ENCODE data around the gene LYPD6B. TPM values are rescaled to one million over a fixed set of nuclear protein-coding genes. Genes with fewer than 3 reads are reported as not detected.

LYPD6B gene
- total RNA-seq, 1 experiment from 2014 or later, result 0.75 TPM

DNA sequence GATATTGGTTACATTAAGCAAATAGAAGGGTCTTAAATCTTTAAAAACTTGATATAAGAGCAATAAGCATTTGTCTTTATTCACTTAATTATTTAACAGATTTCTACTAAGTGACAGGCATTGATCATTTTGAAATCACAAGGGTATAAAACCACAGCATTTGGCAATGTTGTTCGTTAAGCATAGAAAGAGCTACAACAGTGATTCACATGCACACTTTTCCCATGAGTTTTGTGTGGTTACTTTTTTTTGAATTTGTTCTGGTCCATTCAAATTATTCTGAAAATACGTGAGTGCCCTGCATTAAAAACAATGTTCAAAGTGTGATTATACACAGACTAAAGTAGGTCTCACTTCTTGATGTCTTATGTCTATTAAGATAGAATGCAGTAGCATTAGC is 52.2 kb downstream of the LYPD6B start:
- Histone ChIP-seq H3K27me3 (ENCODE audit: low read length) (no peaks in the 10 kb centered on the region), H3K9me2 (replicated peaks; ENCODE audit: insufficient read depth, low read length) (no peaks in the 10 kb centered on the region), H3K36me3 (ENCODE audit: insufficient read depth, low read length) (no peaks in the 10 kb centered on the region), H4K20me1 (ENCODE audit: insufficient read depth, low read depth, low read length) (no peaks in the 10 kb centered on the region), H3K4me1 (ENCODE audit: low read length) (no peaks in the 10 kb centered on the region), H3K79me2 (ENCODE audit: low read length) (no peaks in the 10 kb centered on the region), H2AFZ (ENCODE audit: low read length) (no peak overlapping the region), H3K4me3 (ENCODE audit: low read length) (no peak overlapping the region), H3K27ac (ENCODE audit: low read length) (no peak overlapping the region), H3K9me3 (ENCODE audit: low read length) (no peaks in the 10 kb centered on the region), H3K4me2 (ENCODE audit: low read depth, low read length, poor library complexity, severe bottlenecking) (no peak overlapping the region), H3K9ac (ENCODE audit: low read length) (no peak overlapping the region)
- no peak for DNase-seq

DNA sequence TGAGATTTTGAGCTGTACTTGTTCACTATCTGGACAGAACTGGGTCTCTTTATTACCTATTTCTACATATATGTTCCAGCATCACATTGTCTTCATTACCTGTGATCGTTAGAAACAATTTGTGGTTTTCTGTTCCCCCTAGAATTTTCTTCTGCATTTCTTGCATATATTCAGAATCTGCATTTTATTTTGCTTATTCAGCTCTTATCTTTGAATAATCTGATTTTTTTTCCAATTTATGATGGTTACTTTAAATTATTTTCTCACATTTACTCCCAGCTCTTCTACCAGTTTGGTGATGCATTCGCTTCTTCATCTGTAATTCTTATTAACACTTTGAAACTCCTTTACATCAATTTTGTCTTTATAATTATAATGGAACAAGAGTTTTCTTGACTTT is 55.1 kb downstream of the LYPD6B start:
- Histone ChIP-seq H3K27me3 (ENCODE audit: low read length) (no peaks in the 10 kb centered on the region), H3K9me3 (ENCODE audit: low read length) (no peaks in the 10 kb centered on the region), H3K4me2 (ENCODE audit: low read depth, low read length, poor library complexity, severe bottlenecking) (no peak overlapping the region), H3K79me2 (ENCODE audit: low read length) (no peaks in the 10 kb centered on the region), H3K9me2 (replicated peaks; ENCODE audit: insufficient read depth, low read length) (no peaks in the 10 kb centered on the region), H3K4me3 (ENCODE audit: low read length) (no peak overlapping the region), H3K9ac (ENCODE audit: low read length) (no peak overlapping the region), H4K20me1 (ENCODE audit: insufficient read depth, low read depth, low read length) (no peaks in the 10 kb centered on the region), H3K27ac (ENCODE audit: low read length) (no peak overlapping the region), H2AFZ (ENCODE audit: low read length) (no peak overlapping the region), H3K4me1 (ENCODE audit: low read length) (no peaks in the 10 kb centered on the region), H3K36me3 (ENCODE audit: insufficient read depth, low read length) (no peaks in the 10 kb centered on the region)
- no peak for DNase-seq

DNA sequence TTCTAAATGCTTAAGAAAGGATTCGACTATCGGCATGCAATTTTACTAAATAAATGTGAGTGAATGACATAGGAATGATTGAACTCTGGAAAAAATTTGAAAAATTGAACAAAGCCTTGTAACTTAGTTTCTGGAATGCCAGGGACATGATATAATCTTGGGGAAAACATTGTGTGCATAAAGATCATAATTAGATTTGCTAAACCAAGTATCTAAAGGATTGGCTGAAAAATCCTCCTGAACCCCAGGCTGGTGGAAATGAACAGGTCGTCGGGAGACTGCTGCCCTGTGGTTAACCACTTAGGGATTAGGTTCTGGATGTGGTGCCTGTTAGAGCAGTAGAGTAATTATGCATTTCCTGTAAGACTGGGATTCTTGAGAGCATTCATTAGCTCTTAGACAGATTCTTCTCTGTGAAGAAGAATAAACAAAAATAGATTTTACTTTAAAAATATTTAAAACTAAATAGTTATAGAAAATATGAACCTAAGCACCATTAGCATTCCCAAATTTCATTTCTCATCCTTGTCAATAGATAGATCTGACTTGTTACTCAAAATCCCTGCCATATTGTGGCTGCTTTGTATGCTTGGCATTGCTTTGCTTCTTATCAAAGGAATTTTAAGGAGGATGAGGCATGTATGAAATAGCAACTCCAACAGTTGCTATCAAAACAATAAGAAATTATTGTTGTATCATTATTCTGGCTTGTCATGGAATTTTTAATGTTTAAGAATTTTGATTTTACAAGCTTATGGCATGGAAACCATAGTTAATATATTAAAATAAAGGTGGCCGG is 55.9 kb downstream of the LYPD6B start:
- no peaks in the 10 kb centered on the region for H3K9me2 ChIP-seq (replicated peaks; ENCODE audit: insufficient read depth, low read length)
- H2AFZ ChIP-seq (ENCODE audit: low read length), result no peak overlapping the region
- H3K9me3 ChIP-seq (ENCODE audit: low read length), result no peaks in the 10 kb centered on the region
- no peaks in the 10 kb centered on the region for H4K20me1 ChIP-seq (ENCODE audit: insufficient read depth, low read depth, low read length)
- no peaks in the 10 kb centered on the region for H3K4me1 ChIP-seq (ENCODE audit: low read length)
- H3K27ac ChIP-seq (ENCODE audit: low read length), result no peak overlapping the region
- H3K4me3 ChIP-seq (ENCODE audit: low read length), result no peak overlapping the region
- DNase-seq, result no peak
- H3K4me2 ChIP-seq (ENCODE audit: low read depth, low read length, poor library complexity, severe bottlenecking), result no peak overlapping the region
- H3K79me2 ChIP-seq (ENCODE audit: low read length), result no peaks in the 10 kb centered on the region
- H3K36me3 ChIP-seq (ENCODE audit: insufficient read depth, low read length), result no peaks in the 10 kb centered on the region
- no peaks in the 10 kb centered on the region for H3K27me3 ChIP-seq (ENCODE audit: low read length)
- H3K9ac ChIP-seq (ENCODE audit: low read length), result no peak overlapping the region

DNA sequence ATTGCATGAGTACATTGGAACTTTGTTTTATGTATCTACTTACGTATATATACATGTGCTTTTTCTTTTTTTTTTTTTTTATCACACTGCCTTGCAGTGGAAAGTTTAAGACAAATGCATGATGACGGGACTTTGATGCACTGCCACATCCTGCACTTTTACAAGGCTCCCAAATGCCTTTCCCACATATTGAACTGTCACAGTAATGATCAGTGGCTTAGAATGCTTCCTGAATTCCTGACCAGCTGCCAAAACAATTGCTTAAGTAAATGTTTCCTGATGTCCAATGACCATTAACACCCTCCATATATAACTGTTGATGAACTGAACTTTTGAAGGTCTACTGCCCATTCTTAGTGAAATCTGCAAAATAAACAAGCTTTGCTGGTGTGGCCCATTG is 60.2 kb downstream of the LYPD6B start:
- no peak overlapping the region for H3K4me2 ChIP-seq (ENCODE audit: low read depth, low read length, poor library complexity, severe bottlenecking)
- no peaks in the 10 kb centered on the region for H3K9me3 ChIP-seq (ENCODE audit: low read length)
- no peaks in the 10 kb centered on the region for H4K20me1 ChIP-seq (ENCODE audit: insufficient read depth, low read depth, low read length)
- H3K9ac ChIP-seq (ENCODE audit: low read length), result no peak overlapping the region
- H3K27ac ChIP-seq (ENCODE audit: low read length), result no peak overlapping the region
- DNase-seq, result no peak
- H3K79me2 ChIP-seq (ENCODE audit: low read length), result no peaks in the 10 kb centered on the region
- no peaks in the 10 kb centered on the region for H3K36me3 ChIP-seq (ENCODE audit: insufficient read depth, low read length)
- H3K27me3 ChIP-seq (ENCODE audit: low read length), result no peaks in the 10 kb centered on the region
- no peak overlapping the region for H3K4me3 ChIP-seq (ENCODE audit: low read length)
- no peaks in the 10 kb centered on the region for H3K9me2 ChIP-seq (replicated peaks; ENCODE audit: insufficient read depth, low read length)
- no peaks in the 10 kb centered on the region for H3K4me1 ChIP-seq (ENCODE audit: low read length)
- no peak overlapping the region for H2AFZ ChIP-seq (ENCODE audit: low read length)

DNA sequence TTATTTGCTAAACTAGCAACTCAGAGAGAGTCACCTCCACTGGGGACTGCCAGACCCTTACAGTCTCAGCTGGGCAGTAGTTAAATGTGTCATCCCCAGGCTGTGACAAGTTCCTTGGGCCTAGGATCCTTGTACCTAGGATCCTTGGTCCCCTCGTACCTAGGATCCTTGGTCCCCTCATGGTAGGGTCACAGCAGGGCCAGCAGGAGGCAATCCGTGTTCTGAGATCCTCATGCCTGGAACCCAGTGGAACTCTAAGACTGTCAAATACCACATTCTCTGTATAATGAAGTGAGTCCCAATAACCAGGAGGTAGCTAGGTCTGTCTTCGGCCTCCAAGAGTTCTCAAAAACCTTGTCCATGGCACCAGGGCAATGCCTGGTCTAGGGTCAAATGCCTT is 60.8 kb downstream of the LYPD6B start:
- no peaks in the 10 kb centered on the region for H3K9me2 ChIP-seq (replicated peaks; ENCODE audit: insufficient read depth, low read length)
- no peak overlapping the region for H3K4me3 ChIP-seq (ENCODE audit: low read length)
- H4K20me1 ChIP-seq (ENCODE audit: insufficient read depth, low read depth, low read length), result no peaks in the 10 kb centered on the region
- no peaks in the 10 kb centered on the region for H3K36me3 ChIP-seq (ENCODE audit: insufficient read depth, low read length)
- H3K4me2 ChIP-seq (ENCODE audit: low read depth, low read length, poor library complexity, severe bottlenecking), result no peak overlapping the region
- no peak for DNase-seq
- H3K9ac ChIP-seq (ENCODE audit: low read length), result no peak overlapping the region
- no peaks in the 10 kb centered on the region for H3K79me2 ChIP-seq (ENCODE audit: low read length)
- H3K9me3 ChIP-seq (ENCODE audit: low read length), result no peaks in the 10 kb centered on the region
- H3K4me1 ChIP-seq (ENCODE audit: low read length), result no peaks in the 10 kb centered on the region
- H3K27ac ChIP-seq (ENCODE audit: low read length), result no peak overlapping the region
- H3K27me3 ChIP-seq (ENCODE audit: low read length), result no peaks in the 10 kb centered on the region
- H2AFZ ChIP-seq (ENCODE audit: low read length), result no peak overlapping the region

DNA sequence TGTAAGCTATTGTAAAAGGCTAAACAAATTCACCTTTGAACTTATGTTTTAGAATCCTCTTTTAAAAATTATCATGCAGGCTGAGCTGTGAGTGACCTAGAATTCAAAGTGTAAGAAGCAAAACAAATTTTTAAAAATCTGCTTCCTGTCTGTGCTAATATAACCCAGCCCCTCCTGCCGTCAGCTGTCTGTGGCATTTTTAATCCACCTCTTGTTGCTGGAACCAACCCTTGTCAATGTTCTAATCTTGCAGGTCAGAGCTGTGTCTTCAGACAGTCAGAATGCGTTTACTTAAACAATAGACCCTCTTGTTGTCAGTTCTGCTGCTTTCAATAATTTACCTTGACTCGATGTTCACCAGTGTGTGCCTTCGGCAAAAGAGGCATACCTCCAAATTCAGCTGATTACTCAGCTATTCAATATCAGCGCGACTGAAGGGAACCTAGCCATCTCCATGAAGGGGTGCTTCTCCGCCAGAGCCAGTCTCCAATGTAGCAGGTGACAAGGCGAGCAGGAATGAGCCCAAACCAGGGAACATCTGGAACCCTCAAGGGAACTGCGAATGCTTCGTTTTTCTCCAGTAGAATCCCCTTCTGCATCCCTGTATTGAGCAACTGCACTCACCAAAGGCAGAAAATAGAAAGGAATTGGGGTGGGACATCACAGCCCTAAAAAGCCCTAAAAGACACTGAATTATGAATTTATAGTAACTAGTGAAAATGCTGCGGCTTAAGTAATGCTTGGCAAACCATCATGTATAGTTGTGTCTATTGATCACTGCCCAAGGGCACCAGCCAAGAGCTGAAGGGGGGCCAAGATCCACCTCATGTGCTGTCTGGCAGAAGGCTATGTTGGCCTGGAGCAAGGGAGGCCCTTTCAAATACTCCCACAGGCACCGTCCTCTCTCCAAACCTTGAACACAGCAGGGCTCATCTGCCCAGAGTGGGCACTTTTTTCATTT is 62.5 kb downstream of the LYPD6B start:
- Histone ChIP-seq H3K4me1 (ENCODE audit: low read length) (no peaks in the 10 kb centered on the region), H3K9me2 (replicated peaks; ENCODE audit: insufficient read depth, low read length) (no peaks in the 10 kb centered on the region), H3K36me3 (ENCODE audit: insufficient read depth, low read length) (no peaks in the 10 kb centered on the region), H3K79me2 (ENCODE audit: low read length) (no peaks in the 10 kb centered on the region), H3K9me3 (ENCODE audit: low read length) (peaks cover 5% of the 10 kb centered on the region; the same call in 1 of the 2 replicates), H3K9ac (ENCODE audit: low read length) (no peak overlapping the region), H3K4me2 (ENCODE audit: low read depth, low read length, poor library complexity, severe bottlenecking) (no peak overlapping the region), H3K27ac (ENCODE audit: low read length) (no peak overlapping the region), H4K20me1 (ENCODE audit: insufficient read depth, low read depth, low read length) (no peaks in the 10 kb centered on the region), H2AFZ (ENCODE audit: low read length) (no peak overlapping the region), H3K4me3 (ENCODE audit: low read length) (no peak overlapping the region), H3K27me3 (ENCODE audit: low read length) (no peaks in the 10 kb centered on the region)
- no peak for DNase-seq

DNA sequence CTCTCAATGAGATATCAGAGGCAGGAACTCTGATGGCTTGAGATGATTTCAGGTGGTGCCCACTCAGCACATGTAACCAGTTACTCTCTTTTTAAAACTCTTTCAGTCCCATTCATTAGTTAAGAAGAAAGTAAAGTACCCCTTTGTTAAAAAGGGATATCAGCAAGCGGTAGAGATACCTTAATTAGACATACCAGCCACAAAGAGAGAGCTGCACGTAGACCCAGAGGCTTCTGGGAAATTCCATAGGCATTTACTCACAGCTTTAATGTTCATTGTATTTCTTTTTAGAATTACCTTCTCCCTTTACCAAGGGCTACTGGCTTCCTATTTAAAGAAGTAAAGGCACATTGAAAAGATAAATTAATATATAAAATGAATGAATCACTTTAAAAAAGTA is 63.3 kb downstream of the LYPD6B start:
- DNase-seq, result no peak
- Histone ChIP-seq H3K4me2 (ENCODE audit: low read depth, low read length, poor library complexity, severe bottlenecking) (no peak overlapping the region), H3K9ac (ENCODE audit: low read length) (no peak overlapping the region), H3K9me2 (replicated peaks; ENCODE audit: insufficient read depth, low read length) (no peaks in the 10 kb centered on the region), H3K27me3 (ENCODE audit: low read length) (no peaks in the 10 kb centered on the region), H3K9me3 (ENCODE audit: low read length) (peaks cover 5% of the 10 kb centered on the region; the same call in 1 of the 2 replicates), H3K4me3 (ENCODE audit: low read length) (no peak overlapping the region), H3K79me2 (ENCODE audit: low read length) (no peaks in the 10 kb centered on the region), H2AFZ (ENCODE audit: low read length) (no peak overlapping the region), H3K36me3 (ENCODE audit: insufficient read depth, low read length) (no peaks in the 10 kb centered on the region), H4K20me1 (ENCODE audit: insufficient read depth, low read depth, low read length) (no peaks in the 10 kb centered on the region), H3K4me1 (ENCODE audit: low read length) (no peaks in the 10 kb centered on the region), H3K27ac (ENCODE audit: low read length) (no peak overlapping the region)

DNA sequence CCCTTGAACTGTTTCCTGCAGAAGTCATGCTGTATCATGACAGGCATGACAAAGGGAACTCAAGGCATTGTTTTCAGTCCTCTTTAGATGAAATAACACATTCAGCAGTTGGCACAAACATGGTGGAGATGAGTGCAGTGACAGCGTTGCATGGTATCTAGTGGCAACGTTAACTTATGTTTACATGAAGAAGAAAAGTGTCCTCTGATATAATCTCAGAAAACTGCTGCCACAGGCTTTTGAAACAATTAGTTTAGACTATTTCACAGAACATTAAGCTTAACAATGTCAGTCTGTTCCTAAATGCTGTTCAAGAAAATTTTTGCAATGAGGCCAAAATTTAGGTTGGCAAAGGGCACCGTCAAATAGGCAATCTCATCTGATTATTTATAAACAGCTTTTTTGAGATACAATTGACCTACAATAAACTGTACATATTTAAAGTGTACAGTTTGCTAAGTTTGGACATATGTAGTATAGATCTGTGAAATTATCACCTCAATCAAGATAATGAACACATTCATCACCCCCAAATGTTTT is 64.7 kb downstream of the LYPD6B start:
- H3K36me3 ChIP-seq (ENCODE audit: insufficient read depth, low read length), result no peaks in the 10 kb centered on the region
- H3K9me2 ChIP-seq (replicated peaks; ENCODE audit: insufficient read depth, low read length), result no peaks in the 10 kb centered on the region
- no peaks in the 10 kb centered on the region for H3K27me3 ChIP-seq (ENCODE audit: low read length)
- no peaks in the 10 kb centered on the region for H4K20me1 ChIP-seq (ENCODE audit: insufficient read depth, low read depth, low read length)
- no peak overlapping the region for H3K4me2 ChIP-seq (ENCODE audit: low read depth, low read length, poor library complexity, severe bottlenecking)
- H3K9ac ChIP-seq (ENCODE audit: low read length), result no peak overlapping the region
- H3K27ac ChIP-seq (ENCODE audit: low read length), result no peak overlapping the region
- no peak for DNase-seq
- H3K4me1 ChIP-seq (ENCODE audit: low read length), result no peaks in the 10 kb centered on the region
- H2AFZ ChIP-seq (ENCODE audit: low read length), result no peak overlapping the region
- H3K4me3 ChIP-seq (ENCODE audit: low read length), result no peak overlapping the region
- H3K9me3 ChIP-seq (ENCODE audit: low read length), result peaks cover 5% of the 10 kb centered on the region; the same call in 1 of the 2 replicates
- H3K79me2 ChIP-seq (ENCODE audit: low read length), result no peaks in the 10 kb centered on the region
